Superior temporal gyrus (tissue), 1 donor: Measurements from ENCODE around the gene ACAT1.
"Not testable (repeated sequence)": the region's sequence is repeated elsewhere in the genome, so short reads cannot be mapped to it uniquely, and the experiment has no call there.

Source experiments
- DNase-seq: peaks from one replicate; pipeline ENCODE4 v3.0.0-alpha.2; 2016; ENCODE audit errors: extremely low spot score

ACAT1 gene

GRCh38 chr11:108144615-108145014 is 23.2 kb downstream of the ACAT1 start:
- DNase-seq: no peak

- no peak for DNase-seq
These were observed 25.8 kb downstream of the ACAT1 start for GRCh38 chr11:108147150-108147549.

GRCh38 chr11:108148556-108148955 is 27.2 kb downstream of the ACAT1 start:
- no peak for DNase-seq

- no peak for DNase-seq
These were observed 33.2 kb downstream of the ACAT1 start for GRCh38 chr11:108154591-108154990.

GRCh38 chr11:108160970-108161566 is 39.7 kb downstream of the ACAT1 start:
- no peak for DNase-seq

- DNase-seq: not testable (repeated sequence)
These were observed 41.5 kb downstream of the ACAT1 start for GRCh38 chr11:108162878-108163277.

- no peak for DNase-seq
These were observed 46.3 kb downstream of the ACAT1 start for GRCh38 chr11:108167624-108168023.

- DNase-seq: no peak
These were observed 48.8 kb downstream of the ACAT1 start for GRCh38 chr11:108170184-108170583.

- DNase-seq: no peak
These were observed 56.2 kb downstream of the ACAT1 start for GRCh38 chr11:108177570-108177969.

GRCh38 chr11:108193725-108194124 is 72.4 kb downstream of the ACAT1 start:
- no peak for DNase-seq

GRCh38 chr11:108196901-108197300 is 75.5 kb downstream of the ACAT1 start:
- no peak for DNase-seq
